SK-N-SH treated with all-trans-retinoic acid at 6 μM for 48 hours (cell line): ENCODE data around the gene SKA1.
"Not testable (repeated sequence)": the region's sequence is repeated elsewhere in the genome, so short reads cannot be mapped to it uniquely, and the experiment has no call there.

Source experiments
- ARNTL ChIP-seq: fragments of 450-650 bp; formaldehyde crosslinking; IDR thresholded peaks from 2 replicates; pipeline ENCODE4 v1.5.0; 2020; ENCODE audit warnings: low read depth, mild to moderate bottlenecking, moderate library complexity, borderline replicate concordance
- POU6F1 ChIP-seq: fragments of 250-450 bp; sonication (Bioruptor Pico); IDR thresholded peaks from 2 replicates; pipeline ENCODE4 v1.8.0; 2021; ENCODE audit warnings: low read depth, mild to moderate bottlenecking, moderate library complexity, borderline replicate concordance
- RARB ChIP-seq: fragments of 250-450 bp; sonication (Bioruptor Pico); IDR thresholded peaks from 2 replicates; pipeline ENCODE4 v1.8.0; 2021; ENCODE audit warnings: mild to moderate bottlenecking, moderate library complexity
- ZNF8 ChIP-seq: fragments of 450-650 bp; formaldehyde crosslinking; IDR thresholded peaks from 2 replicates; pipeline ENCODE4 v1.5.0; 2020; ENCODE audit warnings: mild to moderate bottlenecking, moderate library complexity

- TF ChIP-seq ARNTL (CRISPR knock-in tag); POU6F1; RARB; ZNF8 (CRISPR knock-in tag): not testable (repeated sequence)
Measured at GRCh38 chr18:50400438-50400837, 25.6 kb downstream of the SKA1 start.
